ENCODE results near the gene SGK1.
"Not testable (repeated sequence)": the region's sequence is repeated elsewhere in the genome, so short reads cannot be mapped to it uniquely, and the experiment has no call there.

Gene SGK1

GRCh38 chr6:134328138-134328537 is 10.2 kb upstream of the SGK1 start:
- DNase-seq (ENCODE audit: low spot score), result no peak

GRCh38 chr6:134326192-134326591 is 8.3 kb upstream of the SGK1 start:
- DNase-seq (ENCODE audit: low spot score), result not testable (repeated sequence)

- DNase-seq (ENCODE audit: low spot score), result no peak
These were observed 6.9 kb upstream of the SGK1 start for GRCh38 chr6:134324766-134325165.

GRCh38 chr6:134324141-134324540 is 6.2 kb upstream of the SGK1 start:
- no peak for DNase-seq (ENCODE audit: low spot score)

GRCh38 chr6:134323698-134324097 is 5.8 kb upstream of the SGK1 start:
- no peak for DNase-seq (ENCODE audit: low spot score)

- no peak for DNase-seq (ENCODE audit: low spot score)
These were observed 5.4 kb upstream of the SGK1 start for GRCh38 chr6:134323294-134323693.

- no peak for DNase-seq (ENCODE audit: low spot score)
These were observed 4.3 kb upstream of the SGK1 start for GRCh38 chr6:134322216-134322615.

GRCh38 chr6:134321246-134321645 is 3.3 kb upstream of the SGK1 start:
- no peak for DNase-seq (ENCODE audit: low spot score)

GRCh38 chr6:134319686-134320085 is 1.8 kb upstream of the SGK1 start:
- DNase-seq (ENCODE audit: low spot score), result not testable (repeated sequence)

- no peak for DNase-seq (ENCODE audit: low spot score)
These were observed 1.0 kb upstream of the SGK1 start for GRCh38 chr6:134318974-134319281.

- DNase-seq (ENCODE audit: low spot score), result no peak
These were observed 493 bp upstream of the SGK1 start for GRCh38 chr6:134318236-134318973.

GRCh38 chr6:134316733-134317431 is 1.0 kb downstream of the SGK1 start:
- DNase-seq (ENCODE audit: low spot score), result no peak

GRCh38 chr6:134315974-134316441 is 1.9 kb downstream of the SGK1 start:
- DNase-seq (ENCODE audit: low spot score), result no peak

GRCh38 chr6:134315189-134315588 is 2.7 kb downstream of the SGK1 start:
- DNase-seq (ENCODE audit: low spot score), result no peak

GRCh38 chr6:134314006-134314821 is 3.7 kb downstream of the SGK1 start:
- DNase-seq (ENCODE audit: low spot score), result no peak

GRCh38 chr6:134312038-134312660 is 5.8 kb downstream of the SGK1 start:
- DNase-seq (ENCODE audit: low spot score), result no peak

- no peak for DNase-seq (ENCODE audit: low spot score)
These were observed 7.1 kb downstream of the SGK1 start for GRCh38 chr6:134310817-134311216.

GRCh38 chr6:134309983-134310605 is 7.8 kb downstream of the SGK1 start:
- DNase-seq (ENCODE audit: low spot score), result no peak

GRCh38 chr6:134309227-134309626 is 8.7 kb downstream of the SGK1 start:
- no peak for DNase-seq (ENCODE audit: low spot score)

GRCh38 chr6:134308800-134309199 is 9.1 kb downstream of the SGK1 start:
- no peak for DNase-seq (ENCODE audit: low spot score)

- no peak for DNase-seq (ENCODE audit: low spot score)
These were observed 10.0 kb downstream of the SGK1 start for GRCh38 chr6:134307870-134308269.

GRCh38 chr6:134307075-134307474 is 10.8 kb downstream of the SGK1 start:
- no peak for DNase-seq (ENCODE audit: low spot score)

Data from GM03348 (cell line).